Measurements from ENCODE around the gene KRT83. TPM values are rescaled to one million over a fixed set of nuclear protein-coding genes. Genes with fewer than 3 reads are reported as not detected.
A peak's percentile ranks its signal among the peaks of the same experiment; 100 is the strongest.

Gene KRT83
- polyA plus RNA-seq, 2 of the 4 experiments (the other 2 are of a cell fraction): 20.4 to 44.8 TPM

- no peak for FAIRE-seq
- ATAC-seq: no peak
- CTCF ChIA-PET: interaction anchor here (0.6 to 8.7 kb wide), 11 partner anchors 14 to 571 kb away, joined by 3 to 217 read pairs (median 13); partner anchors contain the start of genes KRT81 and KRT83
Observed at GRCh38 chr12:52308806-52309425, 12.3 kb downstream of the KRT83 start.

DNA sequence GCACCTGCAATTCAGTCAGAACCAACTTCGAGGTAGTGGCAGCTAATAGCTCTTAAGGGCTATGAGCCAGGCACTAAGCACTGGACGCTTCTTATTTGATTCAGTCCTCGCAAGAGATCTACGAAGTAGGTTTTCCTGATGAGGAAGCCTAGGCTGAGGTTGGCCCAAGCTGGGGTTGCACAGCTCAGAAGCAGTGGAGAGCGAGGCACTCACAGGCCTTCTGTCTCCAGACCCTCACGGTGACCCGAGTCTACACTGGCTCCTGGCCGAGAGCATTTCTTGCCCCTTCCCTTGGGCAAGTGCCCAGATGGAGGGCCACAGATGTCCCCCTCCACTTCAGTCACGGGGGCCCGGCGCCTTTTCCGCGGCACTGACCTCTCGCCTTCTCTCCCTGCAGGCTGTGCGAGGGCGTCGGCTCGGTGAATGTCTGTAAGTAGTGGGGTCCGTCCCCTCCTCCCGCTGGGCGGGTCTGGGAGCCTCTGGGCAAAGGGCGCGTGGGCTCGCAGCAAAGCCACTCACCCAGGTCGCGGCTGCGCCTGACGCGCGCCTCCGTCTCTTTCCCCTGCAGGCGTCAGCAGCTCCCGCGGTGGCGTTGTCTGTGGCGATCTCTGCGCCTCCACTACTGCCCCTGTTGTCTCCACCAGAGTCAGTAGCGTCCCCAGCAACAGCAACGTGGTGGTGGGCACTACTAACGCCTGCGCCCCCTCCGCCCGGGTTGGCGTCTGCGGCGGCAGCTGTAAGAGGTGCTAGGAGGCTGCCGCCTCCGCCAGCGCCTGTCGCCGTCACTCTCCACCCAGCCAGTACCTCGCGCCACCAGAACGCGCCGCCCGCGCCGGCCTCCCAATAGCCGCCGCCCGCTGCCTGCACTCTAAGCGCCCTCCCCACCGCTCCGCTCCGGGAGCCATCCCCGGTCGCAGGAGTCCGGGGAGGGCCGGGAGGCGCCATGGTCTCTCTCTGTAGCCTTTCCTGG, 13.1 kb downstream of the KRT83 start:
- H3K4me3 ChIP-seq: no peak overlapping the region
- TF ChIP-seq KDM1A (IDR thresholded peaks at IDR 0.05; ENCODE audit: low read depth): no peak
- no peak for TF ChIP-seq FOSB (CRISPR knock-in tag; IDR thresholded peaks at IDR 0.05)
- no peak for TF ChIP-seq JUN (IDR thresholded peaks at IDR 0.05)
- TF ChIP-seq RCOR1 (IDR thresholded peaks at IDR 0.05; ENCODE audit: low read depth, low read length): no peak
- no peak for TF ChIP-seq TP53 (CRISPR knock-in tag; IDR thresholded peaks at IDR 0.05)
- peak overlapping the region; percentile 60 for H3K4me2 ChIP-seq
- H3K27ac ChIP-seq: peak overlapping the region; percentile 60 to 87
- peak; percentile 55 to 77 for ATAC-seq
- ChIA-PET CTCF (interaction anchor here (0.6 to 8.7 kb wide), 10 partner anchors 14 to 572 kb away, joined by 3 to 217 read pairs (median 12); partner anchors contain the start of genes KRT81 and KRT83), POLR2A (interaction anchor here (1.1 kb wide), 1 partner anchor 19 kb away, joined by 3 read pairs; no protein-coding TSS in a partner anchor)
- H3K9me3 ChIP-seq: no peaks in the 10 kb centered on the region
- 69% methylated on average over 65 of the region's 71 CpGs for WGBS (ENCODE audit: missing lambda C conversion rate)
- peak in 1 of 2 experiments; percentile 49 for DNase-seq (ENCODE audit: low read depth in 1 of 2, low spot score in 1 of 2)
- FAIRE-seq: no peak
- peaks cover 6% of the 10 kb centered on the region; the same call in 1 of the 3 replicates for H3K4me1 ChIP-seq

More at GRCh38 chr12:52308806-52309425, 12.3 kb downstream of the KRT83 start:
- Histone ChIP-seq H3K4me3 (no peak overlapping the region), H3K4me2 (peak overlapping the region; percentile 60), H3K4me1 (peaks cover 6% of the 10 kb centered on the region; the same call in 1 of the 3 replicates), H3K9me3 (no peaks in the 10 kb centered on the region), H3K27ac (peak overlapping the region; percentile 60 to 87)
- 79% methylated on average over 15 of the region's 15 CpGs for WGBS (ENCODE audit: missing lambda C conversion rate)
- TF ChIP-seq CTCF (IDR thresholded peaks at IDR 0.05): no peak
- TF ChIP-seq ZFP36 (IDR thresholded peaks at IDR 0.05; ENCODE audit: borderline replicate concordance, partially characterized antibody): no peak
- no peak for TF ChIP-seq MAX (IDR thresholded peaks at IDR 0.05)
- TF ChIP-seq HES2 (IDR thresholded peaks at IDR 0.05): no peak
- no peak for TF ChIP-seq MYC (IDR thresholded peaks at IDR 0.05; ENCODE audit: borderline replicate concordance, low read length)
- no peak for TF ChIP-seq BHLHE40 (IDR thresholded peaks at IDR 0.05; ENCODE audit: low read depth, low read length)
- no peak for TF ChIP-seq NPAS2 (CRISPR knock-in tag; IDR thresholded peaks at IDR 0.05; ENCODE audit: borderline replicate concordance)
- TF ChIP-seq CBX2 (IDR thresholded peaks at IDR 0.05; ENCODE audit: borderline replicate concordance, low read depth): no peak
- TF ChIP-seq POLR2A (IDR thresholded peaks at IDR 0.05; ENCODE audit: low read length): no peak
- TF ChIP-seq, protein P1, sequence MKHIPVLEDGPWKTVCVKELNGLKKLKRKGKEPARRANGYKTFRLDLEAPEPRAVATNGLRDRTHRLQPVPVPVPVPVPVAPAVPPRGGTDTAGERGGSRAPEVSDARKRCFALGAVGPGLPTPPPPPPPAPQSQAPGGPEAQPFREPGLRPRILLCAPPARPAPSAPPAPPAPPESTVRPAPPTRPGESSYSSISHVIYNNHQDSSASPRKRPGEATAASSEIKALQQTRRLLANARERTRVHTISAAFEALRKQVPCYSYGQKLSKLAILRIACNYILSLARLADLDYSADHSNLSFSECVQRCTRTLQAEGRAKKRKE (CRISPR knock-in tag; IDR thresholded peaks at IDR 0.05; ENCODE audit: low read depth): no peak
- no peak for TF ChIP-seq HDAC2 (IDR thresholded peaks at IDR 0.05)
- POLR2A ChIA-PET: interaction anchor here (1.1 kb wide), 1 partner anchor 19 kb away, joined by 3 read pairs; no protein-coding TSS in a partner anchor
- no peak for DNase-seq (ENCODE audit: low read depth in 1 of 2, low spot score in 1 of 2)

DNA sequence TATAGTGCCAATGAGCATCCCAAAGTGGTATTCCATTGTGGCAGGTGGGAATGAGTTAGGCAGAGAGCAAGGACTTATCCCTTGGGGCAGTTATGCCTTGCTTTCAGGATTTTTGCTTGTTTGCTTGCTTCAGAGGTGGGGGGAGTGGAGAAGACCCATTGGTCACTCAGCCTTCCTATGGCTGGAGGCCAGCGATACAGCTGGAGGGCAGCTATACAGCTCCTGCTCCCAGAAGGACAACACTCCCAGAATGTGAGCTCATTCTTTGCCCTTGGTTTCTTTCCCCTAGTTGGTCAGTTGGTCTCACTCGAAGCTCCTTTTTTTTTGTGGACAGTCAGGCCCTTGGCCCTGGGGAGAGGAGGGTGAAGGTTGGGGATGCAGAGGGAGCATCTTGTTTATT, 14.5 kb downstream of the KRT83 start:
- WGBS (ENCODE audit: missing lambda C conversion rate): 95% methylated on average over 2 of the region's 2 CpGs
- no peak for ATAC-seq
- Histone ChIP-seq H3K9me3 (no peaks in the 10 kb centered on the region), H3K4me1 (peaks cover 6% of the 10 kb centered on the region; the same call in 1 of the 3 replicates), H3K4me2 (no peak overlapping the region), H3K27ac (peak overlapping the region; percentile 8 to 87; a peak in 3 of 6 replicates), H3K4me3 (no peak overlapping the region)
- no peak for DNase-seq (ENCODE audit: low read depth in 1 of 2, low spot score in 1 of 2)
- POLR2A ChIA-PET: interaction anchor here (0.8 to 1.6 kb wide), 3 partner anchors 21 to 53 kb away, joined by 3 to 9 read pairs (median 3); no protein-coding TSS in a partner anchor
- FAIRE-seq: no peak
- CTCF ChIA-PET: interaction anchor here (0.8 to 8.7 kb wide), 11 partner anchors 9 to 573 kb away, joined by 3 to 217 read pairs (median 11); partner anchors contain the start of genes KRT81 and KRT83
- TF ChIP-seq HOXA7 (CRISPR knock-in tag; IDR thresholded peaks at IDR 0.05): no peak
- no peak for TF ChIP-seq FOXS1 (CRISPR knock-in tag; IDR thresholded peaks at IDR 0.05)
- no peak for TF ChIP-seq RFX5 (IDR thresholded peaks at IDR 0.05)
- TF ChIP-seq, protein P2, sequence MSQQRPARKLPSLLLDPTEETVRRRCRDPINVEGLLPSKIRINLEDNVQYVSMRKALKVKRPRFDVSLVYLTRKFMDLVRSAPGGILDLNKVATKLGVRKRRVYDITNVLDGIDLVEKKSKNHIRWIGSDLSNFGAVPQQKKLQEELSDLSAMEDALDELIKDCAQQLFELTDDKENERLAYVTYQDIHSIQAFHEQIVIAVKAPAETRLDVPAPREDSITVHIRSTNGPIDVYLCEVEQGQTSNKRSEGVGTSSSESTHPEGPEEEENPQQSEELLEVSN (IDR thresholded peaks at IDR 0.05; ENCODE audit: borderline replicate concordance, low read depth): no peak
- no peak for TF ChIP-seq REST (IDR thresholded peaks at IDR 0.05)
- TF ChIP-seq POLR2A (IDR thresholded peaks at IDR 0.05; ENCODE audit: low read length): no peak
- no peak for TF ChIP-seq CEBPB (IDR thresholded peaks at IDR 0.05)
- TF ChIP-seq CBX2 (IDR thresholded peaks at IDR 0.05; ENCODE audit: borderline replicate concordance, low read depth): no peak
- TF ChIP-seq CHD4 (IDR thresholded peaks at IDR 0.05; ENCODE audit: borderline replicate concordance): no peak
